Measurements from ENCODE around the gene DLL3. TPM values are rescaled to one million over a fixed set of nuclear protein-coding genes. Genes with fewer than 3 reads are reported as not detected.

Gene DLL3
- total and polyA plus RNA-seq, 9 of the 15 experiments (the other 6 are each of a cell fraction or from before 2014, with no cell fraction given) = 0.80 to 6.3 (median 1.2) TPM

DNA sequence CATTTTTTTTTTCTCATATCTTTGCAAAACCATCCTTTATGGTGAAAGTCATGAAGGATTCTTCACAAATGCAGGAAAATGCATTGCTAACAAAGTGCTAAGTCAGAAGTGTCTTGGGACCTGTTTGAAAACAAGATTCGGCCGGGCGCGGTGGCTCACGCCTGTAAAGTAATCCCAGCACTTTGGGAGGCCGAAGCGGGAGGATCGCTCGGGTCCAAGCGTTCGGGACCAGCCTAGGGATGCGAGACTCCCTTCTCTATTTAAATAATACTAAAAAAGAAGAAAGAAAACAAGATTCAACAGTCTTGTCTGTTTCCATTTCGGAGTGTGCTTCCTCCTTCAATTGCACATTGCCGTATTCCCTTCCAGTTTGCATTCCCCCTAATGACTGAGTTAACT is 33.1 kb downstream of the DLL3 start (continued):
- TF ChIP-seq ADNP (tag; IDR thresholded peaks at IDR 0.05) = 0 out of 2 replicates have a peak, but pooled peaks have one; percentile 36
- no peak for TF ChIP-seq ETV1 (tag; conservative IDR thresholded peaks at IDR 0.05; ENCODE audit: low read depth)
- no peak for TF ChIP-seq NR2C1 (IDR thresholded peaks at IDR 0.05)
- TF ChIP-seq NR2C1 (tag; IDR thresholded peaks at IDR 0.05) = no peak
- 0 out of 2 replicates have a peak, but pooled peaks have one; percentile 6 for TF ChIP-seq ZNF263 (CRISPR knock-in tag; IDR thresholded peaks at IDR 0.05; ENCODE audit: borderline replicate concordance)
- TF ChIP-seq HDGF (IDR thresholded peaks at IDR 0.05) = 0 out of 2 replicates have a peak, but pooled peaks have one; percentile 53
- TF ChIP-seq, protein P1, sequence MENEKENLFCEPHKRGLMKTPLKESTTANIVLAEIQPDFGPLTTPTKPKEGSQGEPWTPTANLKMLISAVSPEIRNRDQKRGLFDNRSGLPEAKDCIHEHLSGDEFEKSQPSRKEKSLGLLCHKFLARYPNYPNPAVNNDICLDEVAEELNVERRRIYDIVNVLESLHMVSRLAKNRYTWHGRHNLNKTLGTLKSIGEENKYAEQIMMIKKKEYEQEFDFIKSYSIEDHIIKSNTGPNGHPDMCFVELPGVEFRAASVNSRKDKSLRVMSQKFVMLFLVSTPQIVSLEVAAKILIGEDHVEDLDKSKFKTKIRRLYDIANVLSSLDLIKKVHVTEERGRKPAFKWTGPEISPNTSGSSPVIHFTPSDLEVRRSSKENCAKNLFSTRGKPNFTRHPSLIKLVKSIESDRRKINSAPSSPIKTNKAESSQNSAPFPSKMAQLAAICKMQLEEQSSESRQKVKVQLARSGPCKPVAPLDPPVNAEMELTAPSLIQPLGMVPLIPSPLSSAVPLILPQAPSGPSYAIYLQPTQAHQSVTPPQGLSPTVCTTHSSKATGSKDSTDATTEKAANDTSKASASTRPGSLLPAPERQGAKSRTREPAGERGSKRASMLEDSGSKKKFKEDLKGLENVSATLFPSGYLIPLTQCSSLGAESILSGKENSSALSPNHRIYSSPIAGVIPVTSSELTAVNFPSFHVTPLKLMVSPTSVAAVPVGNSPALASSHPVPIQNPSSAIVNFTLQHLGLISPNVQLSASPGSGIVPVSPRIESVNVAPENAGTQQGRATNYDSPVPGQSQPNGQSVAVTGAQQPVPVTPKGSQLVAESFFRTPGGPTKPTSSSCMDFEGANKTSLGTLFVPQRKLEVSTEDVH (IDR thresholded peaks at IDR 0.05; ENCODE audit: low read depth, partially characterized antibody) = no peak
- TF ChIP-seq, protein P2, sequence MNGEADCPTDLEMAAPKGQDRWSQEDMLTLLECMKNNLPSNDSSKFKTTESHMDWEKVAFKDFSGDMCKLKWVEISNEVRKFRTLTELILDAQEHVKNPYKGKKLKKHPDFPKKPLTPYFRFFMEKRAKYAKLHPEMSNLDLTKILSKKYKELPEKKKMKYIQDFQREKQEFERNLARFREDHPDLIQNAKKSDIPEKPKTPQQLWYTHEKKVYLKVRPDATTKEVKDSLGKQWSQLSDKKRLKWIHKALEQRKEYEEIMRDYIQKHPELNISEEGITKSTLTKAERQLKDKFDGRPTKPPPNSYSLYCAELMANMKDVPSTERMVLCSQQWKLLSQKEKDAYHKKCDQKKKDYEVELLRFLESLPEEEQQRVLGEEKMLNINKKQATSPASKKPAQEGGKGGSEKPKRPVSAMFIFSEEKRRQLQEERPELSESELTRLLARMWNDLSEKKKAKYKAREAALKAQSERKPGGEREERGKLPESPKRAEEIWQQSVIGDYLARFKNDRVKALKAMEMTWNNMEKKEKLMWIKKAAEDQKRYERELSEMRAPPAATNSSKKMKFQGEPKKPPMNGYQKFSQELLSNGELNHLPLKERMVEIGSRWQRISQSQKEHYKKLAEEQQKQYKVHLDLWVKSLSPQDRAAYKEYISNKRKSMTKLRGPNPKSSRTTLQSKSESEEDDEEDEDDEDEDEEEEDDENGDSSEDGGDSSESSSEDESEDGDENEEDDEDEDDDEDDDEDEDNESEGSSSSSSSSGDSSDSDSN (IDR thresholded peaks at IDR 0.05; ENCODE audit: borderline replicate concordance in 1 of 2, low read depth in 2 of 2, low read length in 2 of 2) = 0 out of 4 replicates have a peak, but pooled peaks of 1 of the 2 experiments have one; percentile 5
- no peak for TF ChIP-seq PHB2 (IDR thresholded peaks at IDR 0.05; ENCODE audit: low read depth)

Data from K562 (cell line).